Spleen (tissue), 7 donors: ENCODE data around the gene TAF1B.

Experiments used
- CTCF ChIP-seq, 11 experiments: fragments of 200-600 bp in 7 of 11; fragments of 450-650 bp in 4 of 11; sonication (generic) in 4 of 11; IDR thresholded peaks in 8 of 11; conservative IDR thresholded peaks in 3 of 11; 1 replicate in 7 of 11; 2 replicates in 4 of 11; pipeline versions ENCODE4 v1.4.0 to v1.8.0; 2016 to 2021; ENCODE audit warnings: antibody characterized with exemption in 11 of 11, inconsistent platforms in 4 of 11, mild to moderate bottlenecking in 1 of 11
- POLR2A ChIP-seq, 3 donors: fragments of 450-650 bp; IDR thresholded peaks; one replicate each; pipeline ENCODE4 v1.5.1; 2017; ENCODE audit warnings: antibody characterized with exemption in 3 of 3, mild to moderate bottlenecking in 1 of 3
- donor health status: DM: no; HTN: no; CAD: no; lungs with moderate emphysema.
- donor health status: DM: no; HTN: no; CAD: no.
- donor health status: DM: no; HTN: no; CAD: no.

- TF ChIP-seq CTCF (IDR thresholded peaks at IDR 0.05 in 8 of 11, conservative IDR thresholded peaks at IDR 0.05 in 3 of 11) (no peak), POLR2A (IDR thresholded peaks at IDR 0.05) (no peak)
Measured at GRCh38 chr2:9808334-9809063, 34.8 kb upstream of the TAF1B start.
